Choroid plexus epithelial cell (primary cell): ENCODE results near the gene CACNA1I.

ENCODE experiments used
- DNase-seq: peaks from one replicate; pipeline ENCODE4 v3.0.0-alpha.2; 2010; ENCODE audit warnings: low read depth
- H3K4me3 ChIP-seq: 2 replicates; pipeline ENCODE4 v1.5.1; 2011; ENCODE audit warnings: low read depth, mild to moderate bottlenecking, control low read depth, low read length, moderate library complexity
- CTCF ChIP-seq: conservative IDR thresholded peaks from 2 replicates; pipeline ENCODE4 v1.5.1; 2011; ENCODE audit warnings: low read depth, mild to moderate bottlenecking, control low read depth, inconsistent platforms, low read length, moderate library complexity

CACNA1I gene

DNA sequence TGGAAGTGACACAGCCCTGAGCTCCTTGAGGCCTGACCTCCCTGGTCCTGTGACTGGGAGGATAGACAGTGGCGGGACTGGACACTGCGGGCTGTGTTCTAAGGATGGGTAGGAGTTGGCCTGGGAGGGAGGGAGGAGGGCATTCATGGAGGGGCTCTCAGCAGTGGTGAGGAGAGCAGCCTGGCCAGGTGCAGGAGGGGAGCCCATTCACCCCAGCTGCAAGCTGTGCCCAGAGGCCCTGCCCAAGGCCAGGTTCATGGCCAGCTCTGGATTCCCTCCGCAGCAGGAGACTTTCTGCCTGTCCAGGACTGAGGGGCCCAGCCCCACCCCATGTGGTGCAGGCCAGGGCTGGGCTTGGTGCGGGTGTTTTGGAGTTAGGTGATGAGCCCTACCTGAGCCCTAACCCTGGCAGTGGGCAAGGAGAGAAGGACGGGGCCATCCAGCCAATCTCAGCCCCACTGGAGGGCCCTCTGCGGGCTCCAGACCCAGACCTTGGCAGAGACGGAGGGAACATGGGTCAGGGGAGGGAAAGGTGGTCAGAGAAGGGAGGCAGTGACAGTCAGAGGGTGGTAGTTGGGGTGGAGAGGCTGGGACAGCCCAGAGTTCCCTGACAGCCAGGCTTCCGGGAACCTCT is 26.8 kb downstream of the CACNA1I start:
- no peak overlapping the region for H3K4me3 ChIP-seq
- DNase-seq, result no peak
- TF ChIP-seq CTCF, result no peak

DNA sequence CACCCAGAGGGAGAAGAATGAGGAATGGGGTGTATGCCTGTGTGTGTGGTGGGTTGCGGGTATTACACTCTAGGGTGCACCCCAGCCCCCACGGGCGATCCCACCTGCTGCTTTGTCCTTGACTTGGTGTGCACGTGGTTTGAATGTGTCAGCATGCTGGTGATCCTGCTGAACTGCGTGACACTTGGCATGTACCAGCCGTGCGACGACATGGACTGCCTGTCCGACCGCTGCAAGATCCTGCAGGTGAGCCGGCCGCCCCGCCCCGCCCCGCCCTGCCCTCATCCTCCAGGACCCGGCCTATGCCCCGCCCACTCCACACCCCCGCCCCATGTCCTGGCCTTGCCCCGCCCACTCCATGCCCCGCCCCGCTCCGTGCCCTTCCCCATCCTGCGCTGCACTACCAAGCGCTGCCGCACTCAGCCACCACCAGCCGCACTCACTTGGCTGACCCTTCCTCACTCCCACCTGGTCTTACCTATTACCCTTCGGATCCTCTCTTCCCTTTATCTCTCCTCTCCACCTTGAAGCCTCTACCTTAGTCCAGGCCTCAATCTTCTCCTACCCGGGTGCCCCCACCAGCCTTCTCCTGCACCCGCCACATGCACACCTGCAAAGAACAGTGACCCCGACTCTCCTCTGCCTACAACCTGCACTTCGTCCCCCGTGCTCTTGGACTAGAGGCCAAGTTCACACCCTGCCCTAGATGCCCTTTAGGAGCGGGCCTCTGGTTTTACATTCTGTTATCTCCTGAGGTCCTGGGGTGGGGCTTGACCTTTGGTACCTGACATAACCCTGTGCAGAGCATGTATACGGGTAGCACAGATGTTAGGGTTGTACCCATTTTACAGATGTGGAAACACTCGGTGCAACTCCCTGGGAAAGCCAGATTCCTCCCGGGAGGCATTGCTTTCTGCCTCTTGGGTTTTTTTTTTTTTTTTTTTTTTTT is 27.7 kb downstream of the CACNA1I start:
- DNase-seq, result no peak
- no peak overlapping the region for H3K4me3 ChIP-seq
- peak; percentile 4 for TF ChIP-seq CTCF

DNA sequence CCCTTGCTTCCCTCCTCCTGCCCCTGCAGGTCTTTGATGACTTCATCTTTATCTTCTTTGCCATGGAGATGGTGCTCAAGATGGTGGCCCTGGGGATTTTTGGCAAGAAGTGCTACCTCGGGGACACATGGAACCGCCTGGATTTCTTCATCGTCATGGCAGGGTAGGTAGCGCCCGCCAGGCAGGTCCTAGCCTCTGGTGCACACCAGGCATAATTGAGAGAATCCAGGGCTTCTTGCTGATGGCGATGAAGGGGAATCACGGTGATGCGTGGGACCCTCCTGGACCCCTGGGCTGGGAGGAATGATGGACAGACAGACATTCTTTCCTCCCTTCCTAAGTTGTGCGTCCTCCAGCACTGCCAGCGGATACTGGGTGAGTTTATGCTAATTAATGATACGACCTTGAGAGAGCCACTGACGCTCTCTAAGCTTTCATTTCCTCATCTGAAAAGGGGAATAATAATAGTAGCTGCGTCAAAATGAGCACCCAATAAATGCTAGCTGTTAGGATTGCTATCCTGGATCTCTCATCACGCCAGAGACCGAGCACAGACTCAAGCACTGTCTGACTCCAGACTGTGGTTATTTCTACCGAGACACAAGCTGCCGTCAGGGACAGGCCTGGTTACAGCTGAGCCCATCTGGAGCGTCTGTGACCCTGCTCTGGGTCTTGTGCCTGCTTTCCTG is 30.1 kb downstream of the CACNA1I start:
- DNase-seq, result no peak
- TF ChIP-seq CTCF, result no peak

GRCh38 chr22:39601180-39601535 is 30.6 kb downstream of the CACNA1I start:
- TF ChIP-seq CTCF, result no peak
- DNase-seq, result no peak
- no peak overlapping the region for H3K4me3 ChIP-seq

More for the DNA sequence above, 30.1 kb downstream of the CACNA1I start:
- no peak overlapping the region for H3K4me3 ChIP-seq

GRCh38 chr22:39603345-39603744 is 32.8 kb downstream of the CACNA1I start:
- no peak overlapping the region for H3K4me3 ChIP-seq
- TF ChIP-seq CTCF, result no peak
- no peak for DNase-seq

- DNase-seq, result no peak
- H3K4me3 ChIP-seq, result no peak overlapping the region
- TF ChIP-seq CTCF, result no peak
Measured at GRCh38 chr22:39610246-39610645, 39.7 kb downstream of the CACNA1I start.
